HG02870 (cell line): ENCODE measurements around the gene KAZN.

ENCODE experiments used
- ATAC-seq: cut with Tn5 transposase; IDR thresholded peaks from one replicate; pipeline ENCODE4 v1.9.1; 2021; ENCODE audit warnings: mild to moderate bottlenecking, moderate library complexity; ENCODE audit not compliant: unreplicated experiment

The KAZN gene

GRCh38 chr1:14667651-14667984 lies 69.1 kb downstream of the KAZN start:
- ATAC-seq, result no peak

- ATAC-seq, result no peak
Measured at GRCh38 chr1:14668538-14668937, 70.1 kb downstream of the KAZN start.

DNA sequence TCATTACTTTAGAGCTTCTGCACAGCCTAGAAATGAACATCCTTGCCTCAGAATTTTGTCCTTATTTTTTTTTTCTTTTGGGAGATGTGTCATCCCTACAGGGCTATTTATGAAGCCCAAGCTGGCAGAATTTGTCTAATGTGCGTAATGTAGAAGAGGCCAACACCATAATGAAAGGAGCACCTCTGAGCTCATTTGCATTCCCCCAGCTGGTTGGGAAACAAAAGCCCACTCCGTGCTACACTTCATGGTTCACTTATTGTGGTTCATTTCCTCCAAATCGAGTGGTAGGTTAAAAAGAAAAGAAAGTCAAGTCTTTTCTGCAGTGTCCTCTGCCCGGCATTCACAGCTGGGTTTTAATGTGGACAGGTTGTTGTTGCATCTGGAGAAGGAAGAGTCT lies 73.5 kb downstream of the KAZN start:
- ATAC-seq, result no peak

GRCh38 chr1:14674030-14674429 lies 75.5 kb downstream of the KAZN start:
- no peak for ATAC-seq

DNA sequence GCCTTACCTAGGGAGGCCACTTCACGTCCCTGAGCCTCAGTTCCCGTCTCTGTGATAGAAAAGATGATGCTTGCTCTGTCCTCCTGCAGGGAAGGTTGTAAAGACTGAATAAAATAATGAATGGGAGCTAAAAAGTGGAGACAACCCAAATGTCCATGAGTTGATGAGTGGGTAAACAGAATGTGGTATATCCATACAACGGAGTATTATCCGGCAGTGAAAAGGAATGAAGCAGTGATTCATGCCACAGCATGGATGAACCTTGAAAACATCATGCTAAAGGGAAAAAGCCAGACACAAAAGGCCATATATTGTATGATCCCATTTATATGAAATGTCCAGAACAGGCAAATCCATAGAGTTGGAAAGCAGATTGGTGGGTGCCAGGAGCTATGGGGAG lies 77.9 kb downstream of the KAZN start:
- ATAC-seq, result no peak

DNA sequence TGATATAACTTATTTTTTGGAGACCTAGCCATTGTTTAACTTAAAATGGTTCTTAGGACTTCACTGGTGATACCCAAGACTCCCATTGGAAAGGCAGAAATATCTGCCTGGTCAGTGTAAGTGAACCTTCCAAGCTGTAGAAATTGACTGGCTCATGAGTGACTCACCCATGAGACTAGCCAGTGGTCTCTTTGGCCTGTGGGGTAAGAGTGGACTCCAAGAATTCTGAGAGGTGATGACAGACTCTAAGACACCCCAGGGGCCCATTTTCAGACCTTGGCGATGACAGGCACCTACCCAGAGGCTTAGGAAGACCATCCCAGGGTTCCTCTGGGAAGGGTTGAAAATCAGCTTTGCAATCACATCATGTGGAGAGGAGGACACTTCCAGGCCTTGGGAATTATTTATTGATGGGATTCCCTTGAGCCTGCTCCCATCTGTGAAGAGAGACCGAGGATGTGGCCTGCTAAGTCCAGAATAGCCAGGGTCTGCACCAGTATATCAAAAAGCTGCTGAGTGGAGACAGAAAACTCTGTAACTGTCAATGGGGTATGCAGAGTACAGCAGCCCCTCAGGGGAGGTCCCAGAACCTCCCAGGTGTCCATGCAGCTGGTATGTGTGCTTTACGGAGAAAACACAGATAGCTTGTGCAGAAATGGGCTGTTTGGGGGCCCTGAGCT lies 78.9 kb downstream of the KAZN start:
- no peak for ATAC-seq

- no peak for ATAC-seq
Measured at GRCh38 chr1:14678011-14678638, 79.6 kb downstream of the KAZN start.

GRCh38 chr1:14679027-14679688 lies 80.7 kb downstream of the KAZN start:
- ATAC-seq, result no peak

DNA sequence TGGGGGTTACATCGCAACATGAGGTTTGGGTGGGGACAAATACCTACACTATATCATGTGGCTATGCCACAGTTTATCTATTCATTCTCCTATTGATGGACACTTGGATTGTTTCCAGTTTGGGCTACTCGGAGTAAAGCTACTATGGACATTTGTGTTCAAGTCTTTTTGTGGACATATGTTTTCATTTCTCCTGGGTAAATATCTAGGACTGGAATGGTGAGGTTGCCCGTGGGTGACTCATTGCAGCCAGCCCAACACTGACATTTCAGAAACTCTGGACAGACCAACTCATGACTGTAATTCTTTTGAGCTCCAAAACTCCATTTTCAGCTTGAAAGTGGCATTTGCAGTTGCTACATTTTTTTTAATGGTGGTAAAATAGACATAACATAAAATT lies 82.7 kb downstream of the KAZN start:
- no peak for ATAC-seq

DNA sequence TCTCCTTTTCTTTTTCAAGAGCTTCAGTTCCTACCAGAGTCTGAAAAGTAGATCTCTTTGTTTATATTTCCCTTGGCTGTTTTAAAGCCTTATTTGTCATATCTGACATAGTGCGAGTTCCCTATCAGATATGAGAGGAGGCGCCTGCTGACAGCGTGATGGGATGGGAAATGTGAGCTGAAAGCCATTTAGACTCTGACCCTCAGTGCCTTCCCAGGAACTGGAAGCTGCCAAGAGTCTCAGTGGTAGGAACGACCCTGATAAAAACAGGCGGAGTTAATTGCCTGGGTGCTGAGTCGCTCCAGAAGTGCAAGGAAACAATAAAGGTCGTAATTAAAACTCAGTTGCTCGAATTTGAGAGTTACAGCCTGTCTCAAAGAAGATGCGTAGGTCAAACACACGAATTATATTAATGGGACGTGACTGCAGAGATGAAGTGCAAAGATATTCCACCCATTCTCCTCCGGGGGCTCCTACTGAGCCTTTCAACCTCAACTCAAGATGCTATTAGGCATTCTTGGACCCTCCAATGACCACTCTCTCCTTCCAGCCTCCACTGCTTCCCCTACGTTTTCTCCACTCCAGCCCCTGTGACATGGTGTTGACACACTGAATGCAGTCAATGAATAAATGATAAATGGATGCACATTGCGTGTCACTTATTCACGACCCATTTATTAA lies 84.6 kb downstream of the KAZN start:
- ATAC-seq, result no peak

GRCh38 chr1:14685078-14685477 lies 86.6 kb downstream of the KAZN start:
- ATAC-seq, result no peak

DNA sequence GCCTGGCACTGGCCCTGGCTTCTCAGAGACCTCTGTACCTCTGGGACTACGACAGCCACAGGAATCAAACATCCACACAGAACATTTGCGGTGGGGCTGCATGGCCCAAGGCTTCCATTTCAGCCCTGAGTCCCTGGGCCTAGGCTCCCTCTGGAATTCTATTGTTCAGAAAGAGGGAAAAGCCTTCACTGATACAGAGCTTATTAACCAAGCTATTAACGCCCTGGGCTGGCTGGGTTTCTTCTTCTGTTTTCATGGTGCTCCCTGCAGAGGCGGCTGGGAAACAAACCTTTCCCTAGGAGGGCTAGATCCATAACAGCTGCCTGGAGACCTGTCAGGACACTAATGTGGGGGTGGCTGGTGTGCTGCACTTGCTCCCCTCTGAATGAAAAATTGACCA lies 88.2 kb downstream of the KAZN start:
- no peak for ATAC-seq

DNA sequence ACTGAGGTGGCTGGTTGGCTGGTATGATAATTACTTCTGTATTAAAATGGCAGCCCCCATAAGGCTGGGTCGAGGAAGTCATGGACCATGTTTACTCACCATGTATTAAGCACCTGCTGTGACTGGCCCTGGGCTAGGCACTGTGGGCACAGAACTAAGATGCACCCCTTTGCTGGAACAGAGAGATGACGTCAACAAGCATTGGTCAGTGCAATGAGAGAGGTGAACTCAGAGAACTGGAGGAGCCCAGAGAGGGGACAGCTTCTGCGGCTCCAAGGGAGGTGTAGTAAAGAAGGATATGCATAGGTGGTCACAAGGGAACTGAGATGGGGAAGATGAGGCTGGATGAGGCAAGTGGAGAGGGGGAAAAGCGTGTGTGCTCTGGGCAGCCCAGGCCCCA lies 88.7 kb downstream of the KAZN start:
- ATAC-seq, result no peak

DNA sequence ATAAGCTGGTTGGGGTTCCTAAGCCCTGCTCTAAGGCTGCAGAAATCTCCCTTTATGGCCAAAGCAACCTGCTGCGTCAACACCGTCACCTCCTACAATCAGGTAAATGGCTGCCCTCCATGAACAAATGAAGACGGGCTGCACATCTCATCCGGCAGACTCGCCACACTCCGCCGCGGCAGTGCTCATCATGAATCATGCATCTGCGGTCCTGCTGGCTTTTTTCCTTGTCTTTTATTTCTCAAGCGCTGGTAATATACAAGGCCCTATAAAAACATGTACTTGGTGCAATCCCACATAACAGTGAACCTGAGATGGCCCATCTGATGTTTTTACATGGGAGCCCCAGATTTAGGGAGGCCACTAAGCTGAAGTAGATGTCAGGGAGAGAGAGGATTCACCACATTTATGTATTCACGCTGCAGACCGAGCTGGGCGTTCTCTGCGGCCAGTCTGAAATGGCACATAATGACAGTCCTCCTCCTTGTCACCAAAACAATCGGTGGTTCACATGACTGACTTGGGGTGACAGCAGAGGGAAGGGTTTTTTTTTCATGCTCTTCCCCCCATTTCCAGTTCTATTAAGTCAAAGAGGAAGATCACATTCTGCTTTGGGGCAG lies 91.6 kb downstream of the KAZN start:
- ATAC-seq, result no peak

- no peak for ATAC-seq
Measured at GRCh38 chr1:14693949-14694348, 95.5 kb downstream of the KAZN start.

DNA sequence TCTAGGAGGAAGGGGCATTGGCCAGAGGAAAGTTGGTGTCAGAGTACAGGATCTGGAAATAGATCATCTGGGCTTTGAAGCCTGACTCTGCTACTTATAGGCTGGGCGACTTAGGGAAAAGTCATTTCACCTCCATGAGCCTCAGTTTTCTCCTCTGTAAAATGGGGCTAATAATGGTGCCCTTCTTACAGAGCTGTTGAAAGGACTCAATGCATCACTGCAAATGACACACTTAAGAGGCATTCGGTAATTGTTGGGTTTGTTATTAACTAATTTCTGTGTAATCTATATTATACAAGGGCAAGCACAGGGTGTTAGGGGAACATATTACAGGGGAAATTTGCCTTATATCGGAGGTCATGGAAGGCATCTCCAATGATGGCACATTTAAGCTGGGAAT lies 96.1 kb downstream of the KAZN start:
- ATAC-seq, result no peak

- no peak for ATAC-seq
Measured at GRCh38 chr1:14696761-14697160, 98.3 kb downstream of the KAZN start.

GRCh38 chr1:14697353-14697752 lies 98.9 kb downstream of the KAZN start:
- no peak for ATAC-seq

DNA sequence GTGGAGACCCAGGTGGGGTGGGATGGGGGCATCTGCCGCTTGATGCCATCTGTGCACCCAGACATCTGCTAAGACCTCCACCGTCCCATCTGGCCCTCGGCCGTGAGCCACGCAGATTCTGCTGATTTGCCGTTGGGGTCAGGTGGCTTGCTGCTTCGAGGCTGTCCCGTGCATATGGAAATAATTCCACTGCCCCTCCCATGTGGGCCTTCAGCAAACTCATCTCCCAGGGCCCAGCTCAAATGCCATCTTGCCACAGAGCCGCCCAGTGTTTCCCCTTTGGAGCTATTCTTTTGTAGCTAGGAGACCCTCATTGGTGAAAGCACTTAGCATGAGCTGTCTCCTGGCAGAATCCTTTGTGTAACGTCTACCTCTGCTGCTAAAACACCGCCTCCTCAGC lies 99.8 kb downstream of the KAZN start:
- no peak for ATAC-seq

DNA sequence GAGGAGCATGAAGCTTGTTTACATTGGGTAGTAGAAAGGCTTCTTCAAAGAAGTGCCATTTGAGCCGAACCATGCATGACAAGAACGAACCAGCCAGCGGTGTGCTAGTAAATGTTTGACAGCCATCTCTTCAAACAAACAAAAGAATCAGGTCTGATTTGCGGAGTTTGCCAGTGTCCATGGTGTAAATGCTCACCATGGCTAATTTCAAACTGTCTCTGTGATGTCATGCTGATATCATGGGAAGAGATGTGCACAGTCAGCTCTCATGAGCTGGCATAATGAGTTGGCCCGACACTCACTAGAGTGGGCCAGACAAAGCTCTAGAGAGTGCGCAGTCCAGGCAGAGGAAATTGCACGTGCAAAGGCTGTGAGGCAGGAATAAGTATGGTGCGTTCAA lies 101.1 kb downstream of the KAZN start:
- ATAC-seq, result no peak

DNA sequence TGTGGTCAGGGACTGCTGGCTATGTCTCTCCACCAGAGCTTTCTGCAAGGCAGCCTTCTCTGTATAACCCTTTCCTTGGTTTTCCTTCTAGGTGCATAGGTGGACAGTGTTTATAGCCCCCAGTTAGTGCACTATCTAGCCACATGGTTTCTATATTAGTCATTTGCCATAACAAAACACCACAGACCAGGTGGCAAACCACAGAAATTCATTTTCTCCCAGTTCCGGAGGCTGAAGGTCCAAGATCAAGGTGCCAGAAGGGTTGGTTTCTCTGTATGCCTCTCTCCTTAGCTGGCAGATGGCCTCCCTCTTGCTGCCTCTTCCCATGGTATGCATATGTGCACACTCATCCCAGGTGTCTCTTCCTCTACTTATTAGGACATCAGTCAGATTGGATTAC lies 106.4 kb downstream of the KAZN start:
- ATAC-seq, result no peak

DNA sequence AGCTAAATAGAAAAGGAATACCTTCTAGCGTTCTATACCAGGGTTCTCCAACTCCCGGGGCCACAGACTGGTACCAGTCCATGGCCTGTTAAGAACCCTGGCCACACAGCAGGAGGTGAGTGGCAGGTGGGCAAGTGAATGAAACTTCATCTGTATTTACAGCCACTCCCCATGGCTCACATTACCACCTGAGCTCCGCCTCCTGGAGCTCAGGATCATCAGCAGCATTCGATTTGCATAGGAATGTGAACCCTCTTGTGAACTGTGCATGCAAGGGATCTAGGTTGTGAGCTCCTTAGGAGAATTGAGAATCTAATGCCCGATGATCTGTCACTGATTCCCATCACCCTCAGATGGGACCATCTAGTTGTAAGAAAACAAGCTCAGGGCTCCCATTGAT lies 107.3 kb downstream of the KAZN start:
- no peak for ATAC-seq
